K562 (cell line): ENCODE data around the gene BRPF1. TPM values are rescaled to one million over a fixed set of nuclear protein-coding genes. Genes with fewer than 3 reads are reported as not detected.

Experiments
- CAMTA2 ChIP-seq: fragments of 250-450 bp; sonication (Bioruptor Pico); conservative IDR thresholded peaks from 2 replicates; pipeline ENCODE4 v1.5.1; 2022
- CCNT2 ChIP-seq: IDR thresholded peaks from 2 replicates; pipeline ENCODE4 v1.6.1; 2011; ENCODE audit warnings: borderline replicate concordance, low read depth, mild to moderate bottlenecking, moderate library complexity, mixed read lengths, low read length; ENCODE audit not compliant: insufficient read length; ENCODE audit errors: extremely low read depth
- HEY1 ChIP-seq: fragments of 250-450 bp; sonication (Bioruptor Pico); IDR thresholded peaks from 2 replicates; pipeline ENCODE4 v1.5.0; 2020; ENCODE audit warnings: mild to moderate bottlenecking, moderate library complexity, borderline replicate concordance
- HMG20B ChIP-seq: fragments of 250-450 bp; sonication (Bioruptor Pico); IDR thresholded peaks from 2 replicates; pipeline ENCODE4 v1.5.0; 2021; ENCODE audit warnings: mild to moderate bottlenecking
- KHSRP ChIP-seq: fragments of 450-650 bp; IDR thresholded peaks from 2 replicates; pipeline ENCODE4 v1.6.1; 2017
- L3MBTL2 ChIP-seq: fragments of 450-650 bp; IDR thresholded peaks from 2 replicates; pipeline ENCODE4 v1.6.1; 2016; ENCODE audit warnings: mild to moderate bottlenecking, moderate library complexity
- LCOR ChIP-seq: sonication (generic); formaldehyde crosslinking; IDR thresholded peaks from 2 replicates; pipeline ENCODE4 v1.8.0; 2022; ENCODE audit warnings: mild to moderate bottlenecking, missing genetic modification reagents
- MTA3 ChIP-seq: fragments of 450-650 bp; formaldehyde crosslinking; IDR thresholded peaks from 2 replicates; pipeline ENCODE4 v1.6.1; 2017; ENCODE audit warnings: mild to moderate bottlenecking, borderline replicate concordance
- NCOA4 ChIP-seq: fragments of 450-650 bp; IDR thresholded peaks from 2 replicates; pipeline ENCODE4 v1.6.1; 2018; ENCODE audit warnings: mild to moderate bottlenecking; ENCODE audit not compliant: partially characterized antibody
- PHF8 ChIP-seq: fragments of 200-600 bp; sonication (generic); IDR thresholded peaks from 2 replicates; pipeline ENCODE4 v1.6.1; 2012; ENCODE audit warnings: mixed run types, mild to moderate bottlenecking, inconsistent platforms, low read length, moderate library complexity, borderline replicate concordance
- POLR2A ChIP-seq: fragments of 450-650 bp; conservative IDR thresholded peaks from 2 replicates; pipeline ENCODE4 v1.6.1; 2016
- RFX1 ChIP-seq: fragments of 450-650 bp; IDR thresholded peaks from 2 replicates; pipeline ENCODE4 v1.6.1; 2016; ENCODE audit warnings: mild to moderate bottlenecking, moderate library complexity
- RHOXF2B ChIP-seq: fragments of 250-450 bp; sonication (Bioruptor Pico); conservative IDR thresholded peaks from 2 replicates; pipeline ENCODE4 v1.5.1; 2021
- SNIP1 ChIP-seq: fragments of 450-650 bp; IDR thresholded peaks from 2 replicates; pipeline ENCODE4 v1.7.1; 2017; ENCODE audit warnings: low read depth, mild to moderate bottlenecking
- ZBTB17 ChIP-seq: fragments of 450-650 bp; formaldehyde crosslinking; IDR thresholded peaks from 2 replicates; pipeline ENCODE4 v1.4.0; 2020; ENCODE audit warnings: mild to moderate bottlenecking
- ZNF124 ChIP-seq: sonication (generic); formaldehyde crosslinking; IDR thresholded peaks from 2 replicates; pipeline ENCODE4 v1.8.1; 2022; ENCODE audit warnings: missing genetic modification reagents
- ZNF140 ChIP-seq: fragments of 250-450 bp; sonication (Bioruptor Pico); IDR thresholded peaks from 2 replicates; pipeline ENCODE4 v1.8.0; 2021; ENCODE audit warnings: moderate library complexity, mild to moderate bottlenecking, inconsistent platforms
- polyA plus RNA-seq, 8 experiments: library from polyadenylated mRNA; depleted of rRNA in 4 of 8; stranded (reverse) in 5 of 8; unstranded in 3 of 8; fragments of >200 nt; fragmentation: Nextera tagmentation in 2 of 8; fragmentation: Illumina TruSeq in 1 of 8; extraction: Ambion mirVana in 2 of 8; extraction: Trizol in 1 of 8; gene quantifications; 2 replicates each; pipeline versions ENCODE4 v1.2.1 to v1.2.3, GENCODE V29; 2011 to 2014; ENCODE audit warnings: inconsistent platforms in 1 of 8, missing spikeins in 1 of 8
- total RNA-seq, 7 experiments: library from RNA; depleted of rRNA in 6 of 7; stranded (reverse); fragments of >200 nt in 6 of 7; fragmentation: Illumina TruSeq in 2 of 7; extraction: Trizol in 2 of 7; gene quantifications; 2 replicates each; pipeline versions ENCODE4 v1.2.1 to v1.2.3, GENCODE V29; 2011 to 2021; ENCODE audit warnings: low replicate concordance in 1 of 7
- TF ChIP-seq, protein P1 (sequence below), 2 experiments: fragments of 450-650 bp; IDR thresholded peaks; 2 replicates each; pipeline ENCODE4 v1.6.1; 2016; ENCODE audit warnings: mild to moderate bottlenecking in 2 of 2, borderline replicate concordance in 1 of 2, low read depth in 1 of 2, moderate library complexity in 1 of 2
- TF ChIP-seq, protein P2 (sequence below): fragments of 450-650 bp; IDR thresholded peaks from 2 replicates; pipeline ENCODE4 v1.6.1; 2016; ENCODE audit warnings: mild to moderate bottlenecking

Gene BRPF1
- total and polyA plus RNA-seq, 9 of the 15 experiments (the other 6 are each of a cell fraction or from before 2014, with no cell fraction given) = 1.1 to 40.2 (median 23.5) TPM

- peak; percentile 58 for TF ChIP-seq CCNT2
- no peak for TF ChIP-seq KHSRP
- TF ChIP-seq POLR2A = peak; percentile 87
- peak; percentile 81 for TF ChIP-seq L3MBTL2
- TF ChIP-seq MTA3 = peak; percentile 59
- peak; percentile 77; the same call in 1 of the 2 replicates for TF ChIP-seq LCOR (CRISPR knock-in tag)
- no peak for TF ChIP-seq RHOXF2B (CRISPR knock-in tag)
- peak; percentile 69; the same call in 1 of the 2 replicates for TF ChIP-seq PHF8
- no peak for TF ChIP-seq NCOA4
- no peak for TF ChIP-seq RFX1
- no peak for TF ChIP-seq ZNF140 (CRISPR knock-in tag)
- TF ChIP-seq ZBTB17 (CRISPR knock-in tag) = peak; percentile 9; the same call in 1 of the 2 replicates
- no peak for TF ChIP-seq SNIP1
- no peak for TF ChIP-seq HEY1 (CRISPR knock-in tag)
- no peak for TF ChIP-seq HMG20B (CRISPR knock-in tag)
- TF ChIP-seq, protein P1, sequence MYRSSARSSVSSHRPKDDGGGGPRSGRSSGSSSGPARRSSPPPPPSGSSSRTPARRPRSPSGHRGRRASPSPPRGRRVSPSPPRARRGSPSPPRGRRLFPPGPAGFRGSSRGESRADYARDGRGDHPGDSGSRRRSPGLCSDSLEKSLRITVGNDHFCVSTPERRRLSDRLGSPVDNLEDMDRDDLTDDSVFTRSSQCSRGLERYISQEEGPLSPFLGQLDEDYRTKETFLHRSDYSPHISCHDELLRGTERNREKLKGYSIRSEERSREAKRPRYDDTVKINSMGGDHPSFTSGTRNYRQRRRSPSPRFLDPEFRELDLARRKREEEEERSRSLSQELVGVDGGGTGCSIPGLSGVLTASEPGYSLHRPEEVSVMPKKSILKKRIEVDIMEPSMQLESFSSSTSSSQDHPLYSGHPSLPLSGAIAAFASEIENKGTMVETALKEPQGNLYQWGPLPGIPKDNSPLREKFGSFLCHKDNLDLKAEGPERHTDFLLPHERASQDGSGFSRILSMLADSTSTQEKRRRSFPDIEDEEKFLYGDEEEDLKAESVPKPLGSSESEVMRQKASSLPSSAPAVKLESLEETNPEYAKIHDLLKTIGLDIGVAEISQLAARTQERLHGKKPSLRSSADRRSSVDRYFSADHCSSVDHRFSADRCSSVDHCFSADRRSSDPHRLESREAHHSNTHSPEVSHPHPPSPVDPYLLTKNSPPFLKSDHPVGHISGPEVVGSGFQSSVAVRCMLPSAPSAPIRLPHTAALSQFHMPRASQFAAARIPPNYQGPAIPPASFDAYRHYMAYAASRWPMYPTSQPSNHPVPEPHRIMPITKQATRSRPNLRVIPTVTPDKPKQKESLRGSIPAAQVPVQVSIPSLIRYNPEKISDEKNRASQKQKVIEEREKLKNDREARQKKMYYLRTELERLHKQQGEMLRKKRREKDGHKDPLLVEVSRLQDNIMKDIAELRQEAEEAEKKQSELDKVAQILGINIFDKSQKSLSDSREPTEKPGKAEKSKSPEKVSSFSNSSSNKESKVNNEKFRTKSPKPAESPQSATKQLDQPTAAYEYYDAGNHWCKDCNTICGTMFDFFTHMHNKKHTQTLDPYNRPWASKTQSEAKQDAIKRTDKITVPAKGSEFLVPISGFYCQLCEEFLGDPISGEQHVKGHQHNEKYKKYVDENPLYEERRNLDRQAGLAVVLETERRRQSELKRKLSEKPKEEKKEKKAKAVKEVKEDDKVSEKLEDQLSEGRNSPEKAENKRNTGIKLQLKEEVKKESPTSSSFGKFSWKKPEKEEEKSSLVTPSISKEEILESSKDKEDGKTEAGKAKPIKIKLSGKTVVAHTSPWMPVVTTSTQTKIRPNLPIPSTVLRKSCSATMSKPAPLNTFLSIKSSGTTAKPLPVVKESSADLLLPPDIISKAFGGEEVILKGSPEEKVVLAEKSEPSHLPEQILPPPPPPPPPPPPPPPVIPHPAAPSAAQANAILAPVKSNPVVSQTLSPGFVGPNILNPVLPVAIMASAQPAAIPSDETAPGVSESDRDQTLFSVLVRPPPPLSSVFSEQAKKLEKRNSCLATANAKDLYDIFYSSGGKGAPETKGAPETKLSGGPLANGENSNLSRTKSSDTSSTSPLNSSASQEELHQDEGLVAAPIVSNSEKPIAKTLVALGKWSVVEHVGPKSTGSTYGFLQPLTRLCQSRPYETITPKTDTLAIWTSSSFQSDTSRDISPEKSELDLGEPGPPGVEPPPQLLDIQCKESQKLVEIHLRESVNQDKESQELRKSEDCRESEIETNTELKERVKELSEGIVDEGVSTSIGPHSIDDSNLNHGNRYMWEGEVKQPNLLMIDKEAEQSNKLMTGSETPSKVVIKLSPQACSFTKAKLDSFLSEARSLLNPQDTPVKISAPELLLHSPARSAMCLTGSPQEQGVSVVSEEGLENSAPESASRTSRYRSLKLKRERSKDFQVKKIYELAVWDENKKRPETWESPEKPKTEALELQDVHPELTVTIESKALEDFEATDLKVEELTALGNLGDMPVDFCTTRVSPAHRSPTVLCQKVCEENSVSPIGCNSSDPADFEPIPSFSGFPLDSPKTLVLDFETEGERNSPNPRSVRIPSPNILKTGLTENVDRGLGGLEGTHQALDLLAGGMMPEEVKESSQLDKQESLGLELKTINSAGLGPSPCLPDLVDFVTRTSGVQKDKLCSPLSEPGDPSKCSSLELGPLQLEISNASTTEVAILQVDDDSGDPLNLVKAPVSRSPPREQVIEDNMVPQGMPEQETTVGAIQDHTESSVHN (IDR thresholded peaks at IDR 0.05; ENCODE audit: borderline replicate concordance in 1 of 2, low read depth in 1 of 2) = peak in 1 of 2 experiments; percentile 59; a peak in 1 of 4 replicates
- no peak for TF ChIP-seq CAMTA2 (CRISPR knock-in tag)
- TF ChIP-seq, protein P2, sequence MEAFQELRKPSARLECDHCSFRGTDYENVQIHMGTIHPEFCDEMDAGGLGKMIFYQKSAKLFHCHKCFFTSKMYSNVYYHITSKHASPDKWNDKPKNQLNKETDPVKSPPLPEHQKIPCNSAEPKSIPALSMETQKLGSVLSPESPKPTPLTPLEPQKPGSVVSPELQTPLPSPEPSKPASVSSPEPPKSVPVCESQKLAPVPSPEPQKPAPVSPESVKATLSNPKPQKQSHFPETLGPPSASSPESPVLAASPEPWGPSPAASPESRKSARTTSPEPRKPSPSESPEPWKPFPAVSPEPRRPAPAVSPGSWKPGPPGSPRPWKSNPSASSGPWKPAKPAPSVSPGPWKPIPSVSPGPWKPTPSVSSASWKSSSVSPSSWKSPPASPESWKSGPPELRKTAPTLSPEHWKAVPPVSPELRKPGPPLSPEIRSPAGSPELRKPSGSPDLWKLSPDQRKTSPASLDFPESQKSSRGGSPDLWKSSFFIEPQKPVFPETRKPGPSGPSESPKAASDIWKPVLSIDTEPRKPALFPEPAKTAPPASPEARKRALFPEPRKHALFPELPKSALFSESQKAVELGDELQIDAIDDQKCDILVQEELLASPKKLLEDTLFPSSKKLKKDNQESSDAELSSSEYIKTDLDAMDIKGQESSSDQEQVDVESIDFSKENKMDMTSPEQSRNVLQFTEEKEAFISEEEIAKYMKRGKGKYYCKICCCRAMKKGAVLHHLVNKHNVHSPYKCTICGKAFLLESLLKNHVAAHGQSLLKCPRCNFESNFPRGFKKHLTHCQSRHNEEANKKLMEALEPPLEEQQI = no peak
- no peak for TF ChIP-seq ZNF124 (CRISPR knock-in tag)
These were observed 18.4 kb downstream of the BRPF1 start, which contains the start of gene OGG1 (continued) for GRCh38 chr3:9749645-9750555.
